GM11168 (cell line): ENCODE data around the gene GSDME.
"Not testable (repeated sequence)": the region's sequence is repeated elsewhere in the genome, so short reads cannot be mapped to it uniquely, and the experiment has no call there.

Experiments used
- in situ Hi-C: fragments of 300-500 bp; cut with MboI; formaldehyde crosslinking; loops from one replicate; pipeline ENCODE4 v1.12.0; 2022; ENCODE audit warnings: low sequenced_read_pairs; ENCODE audit not compliant: unreplicated experiment

The GSDME gene

DNA sequence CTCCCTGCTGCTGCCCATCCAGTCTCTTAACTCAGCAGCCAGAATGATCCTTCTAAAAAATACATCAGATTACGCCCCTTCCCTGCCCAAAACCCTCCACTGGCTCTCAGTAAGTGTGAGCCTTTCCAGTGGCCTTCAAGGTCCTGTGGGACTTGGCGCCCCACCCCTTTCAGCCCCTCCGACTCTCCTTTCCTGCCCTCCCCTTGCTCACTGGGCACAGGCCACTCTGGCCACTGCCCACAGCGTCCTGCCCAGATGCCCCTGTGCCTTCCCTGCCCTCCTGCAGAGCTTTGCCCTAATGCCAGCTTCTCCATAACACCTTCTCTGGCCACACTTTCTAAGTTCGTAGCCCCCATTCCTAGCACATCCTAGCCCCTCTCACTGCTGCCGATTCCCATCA, 13.8 kb downstream of the GSDME start:
- in situ Hi-C loops: no loop called here

DNA sequence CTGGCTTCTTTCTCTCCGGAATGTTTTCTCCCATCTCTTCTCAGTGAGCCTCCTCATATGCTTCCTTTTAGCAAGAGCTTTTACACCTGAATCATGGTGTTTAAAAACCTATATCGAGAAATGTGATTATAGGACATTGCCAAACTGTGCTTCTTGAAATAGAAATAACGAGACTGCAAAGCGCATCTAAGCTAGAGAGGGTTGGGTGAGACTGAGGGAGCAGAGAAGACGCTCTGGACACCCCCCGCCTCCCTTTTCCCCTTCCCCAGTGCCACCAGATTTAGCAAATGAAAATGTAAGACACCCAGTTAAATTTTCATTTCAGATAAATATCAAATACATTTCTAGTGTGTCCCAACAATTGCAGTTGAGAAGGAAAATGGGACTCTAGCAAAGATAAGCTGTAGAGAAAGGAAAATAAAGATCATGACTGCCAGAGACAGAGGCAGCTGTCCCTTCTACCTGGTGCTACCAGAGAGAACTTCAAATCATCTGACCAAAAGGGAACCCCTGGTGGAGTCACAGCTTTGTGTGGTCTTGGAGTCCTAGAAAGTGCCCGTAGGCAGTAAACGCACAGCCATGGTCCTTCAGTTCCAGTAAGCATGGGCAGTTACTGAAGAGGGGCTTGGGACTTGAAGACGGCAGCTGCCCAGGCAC, 14.6 kb downstream of the GSDME start:
- in situ Hi-C loops: no loop called here

DNA sequence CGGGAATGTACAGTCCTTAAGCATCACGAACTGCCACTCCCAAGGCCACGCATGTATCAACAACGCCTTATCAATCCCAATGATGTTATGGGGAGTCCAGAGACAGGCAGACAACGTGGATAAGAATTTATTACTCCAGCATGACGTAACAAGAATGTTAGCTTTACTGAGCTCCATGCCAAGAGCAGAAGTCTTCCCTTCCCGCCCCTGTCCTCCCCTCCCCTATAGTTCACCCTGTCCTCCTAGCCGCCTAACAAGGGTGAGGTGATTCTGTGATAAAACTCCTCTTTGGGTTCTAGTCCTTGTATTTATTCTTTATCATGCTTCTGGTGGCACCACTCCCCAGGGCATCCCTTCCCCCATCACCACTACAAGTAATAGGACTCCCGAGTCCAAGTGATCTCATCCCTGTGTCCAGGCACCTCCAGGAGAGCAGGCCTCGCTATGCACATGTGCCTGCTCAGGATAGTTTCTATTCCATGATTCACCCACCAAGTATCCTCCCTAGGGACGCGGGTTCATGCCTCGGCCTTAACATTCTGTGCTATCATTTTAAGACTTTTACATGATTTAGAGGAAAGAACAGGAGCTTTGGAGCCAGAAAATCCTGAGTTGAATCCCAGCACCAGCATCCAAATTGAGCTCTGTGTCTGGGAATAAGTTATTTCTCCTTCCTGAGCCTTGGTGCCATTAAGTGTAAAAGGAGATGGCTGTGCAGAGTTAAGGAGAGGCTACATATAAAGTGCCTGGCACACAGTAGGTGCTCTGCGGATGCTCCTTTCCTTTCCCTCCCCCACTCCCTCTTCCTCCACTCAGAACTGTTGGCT, 15.4 kb downstream of the GSDME start:
- in situ Hi-C loops: no loop called here

DNA sequence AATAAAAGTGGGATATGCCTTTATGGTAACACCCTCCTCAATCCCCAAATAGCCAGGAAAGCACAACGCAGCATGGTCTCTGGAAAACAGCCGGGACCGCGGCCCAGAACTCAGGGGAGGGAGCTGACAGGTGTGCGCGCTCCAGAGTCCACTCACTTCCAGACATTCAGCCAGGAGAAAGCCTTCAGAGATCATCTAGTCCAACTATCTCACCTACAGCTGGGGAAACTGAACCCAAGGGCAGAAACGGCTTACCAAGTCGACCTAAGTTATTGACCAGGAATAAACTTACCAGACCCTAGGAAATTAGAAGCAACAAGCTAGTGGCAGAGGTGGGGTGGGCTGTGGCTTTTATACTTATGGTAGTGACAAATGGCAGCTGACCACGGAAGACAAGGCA, 16.4 kb downstream of the GSDME start:
- in situ Hi-C loops: no loop called here

- in situ Hi-C loops: no loop called here
Measured at GRCh38 chr7:24739306-24739705, 18.0 kb downstream of the GSDME start.

GRCh38 chr7:24738577-24738976, 18.7 kb downstream of the GSDME start:
- in situ Hi-C loops: no loop called here

DNA sequence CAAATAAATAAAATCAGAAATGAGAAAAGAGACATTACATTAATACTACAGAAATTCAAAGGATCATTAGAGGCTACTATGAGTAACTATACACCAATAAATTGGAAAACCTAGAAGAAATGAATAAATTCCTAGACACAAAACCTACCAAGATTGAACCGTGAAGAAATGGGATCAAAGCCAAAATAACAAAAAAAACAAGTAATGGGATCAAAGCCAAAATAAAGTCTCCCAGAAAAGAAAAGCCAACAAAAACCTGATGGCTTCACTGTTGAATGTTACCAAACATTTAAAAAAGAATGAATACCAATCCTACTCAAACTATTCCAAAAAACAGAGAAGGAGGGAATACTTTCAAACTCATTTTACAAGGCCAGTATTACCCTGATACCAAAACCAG, 20.0 kb downstream of the GSDME start:
- in situ Hi-C loops: no loop called here

- in situ Hi-C loops: not testable (repeated sequence)
Measured at GRCh38 chr7:24735594-24735993, 21.7 kb downstream of the GSDME start.

DNA sequence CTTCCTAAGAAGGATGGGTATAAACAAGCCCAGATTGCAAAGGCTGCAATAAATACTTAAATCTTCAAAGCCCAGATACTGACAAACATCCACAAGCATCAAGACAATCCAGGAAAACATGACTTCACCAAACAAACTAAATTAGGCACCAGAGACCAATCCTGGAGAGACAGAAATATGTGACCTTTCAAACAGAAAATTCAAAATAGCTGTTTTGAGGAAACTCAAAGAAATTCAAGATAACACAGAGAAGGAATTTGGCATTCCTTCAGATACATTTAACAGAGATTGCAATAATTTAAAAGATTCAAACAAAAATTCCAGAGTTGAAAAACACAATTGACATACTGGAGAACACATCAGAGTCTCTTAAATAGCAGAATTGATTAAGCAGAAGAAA, 23.0 kb downstream of the GSDME start:
- in situ Hi-C loops: no loop called here

GRCh38 chr7:24733414-24734060, 23.7 kb downstream of the GSDME start:
- in situ Hi-C loops: no loop called here

DNA sequence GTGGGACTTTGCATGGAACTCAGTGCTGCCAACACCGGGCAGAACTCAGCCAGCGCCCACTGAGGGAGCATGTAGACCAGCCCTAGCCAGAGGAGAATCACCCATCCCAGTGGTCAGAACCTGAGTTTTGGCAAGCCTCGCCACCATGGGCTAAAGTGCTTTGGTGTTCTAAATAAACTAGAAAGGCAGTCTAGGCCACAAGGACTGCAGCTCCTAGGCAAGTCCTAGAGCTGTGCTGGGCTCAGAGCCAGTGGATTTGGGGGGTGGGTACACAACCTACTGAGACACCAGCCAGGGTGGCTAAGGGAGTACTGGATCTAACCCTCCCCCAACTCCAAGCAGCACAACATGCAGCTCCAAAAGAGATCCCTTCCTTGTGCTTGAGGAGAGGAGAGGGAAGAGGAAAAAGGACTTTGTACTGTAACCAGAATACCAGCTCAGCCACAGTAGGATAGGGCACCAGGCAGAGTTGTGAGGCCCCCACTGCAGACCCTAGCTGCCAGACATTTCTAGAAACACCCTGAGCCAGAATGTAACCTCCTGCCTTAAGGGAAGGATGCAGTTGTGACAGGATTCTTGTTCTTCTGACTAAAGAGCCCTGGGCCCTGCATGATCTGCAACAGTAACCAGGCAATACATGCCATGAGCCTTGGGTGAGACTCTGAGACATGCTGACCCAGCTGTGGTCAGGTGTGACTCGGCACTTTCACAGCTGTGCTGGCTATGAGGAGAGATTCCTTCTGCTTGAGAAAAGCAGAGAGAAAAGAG, 24.4 kb downstream of the GSDME start:
- in situ Hi-C loops: no loop called here

- in situ Hi-C loops: no loop called here
Measured at GRCh38 chr7:24731313-24731712, 26.0 kb downstream of the GSDME start.

DNA sequence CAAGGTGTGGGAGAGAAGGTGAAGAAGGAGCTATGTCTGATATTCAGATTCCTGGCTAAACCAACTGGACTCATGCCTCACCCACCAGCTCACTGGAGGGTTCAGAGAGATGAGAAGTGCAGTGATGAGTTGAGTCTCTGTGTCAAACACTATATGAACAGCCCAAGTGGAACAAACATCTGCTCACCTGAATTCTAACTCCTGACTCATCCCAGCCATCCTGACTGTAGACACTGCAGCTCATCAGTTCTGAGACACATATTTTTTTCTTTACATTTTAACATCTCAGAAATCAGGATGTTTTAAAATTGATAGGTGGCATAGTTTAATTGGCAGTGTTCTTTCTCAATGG, 27.3 kb downstream of the GSDME start:
- in situ Hi-C loops: no loop called here

DNA sequence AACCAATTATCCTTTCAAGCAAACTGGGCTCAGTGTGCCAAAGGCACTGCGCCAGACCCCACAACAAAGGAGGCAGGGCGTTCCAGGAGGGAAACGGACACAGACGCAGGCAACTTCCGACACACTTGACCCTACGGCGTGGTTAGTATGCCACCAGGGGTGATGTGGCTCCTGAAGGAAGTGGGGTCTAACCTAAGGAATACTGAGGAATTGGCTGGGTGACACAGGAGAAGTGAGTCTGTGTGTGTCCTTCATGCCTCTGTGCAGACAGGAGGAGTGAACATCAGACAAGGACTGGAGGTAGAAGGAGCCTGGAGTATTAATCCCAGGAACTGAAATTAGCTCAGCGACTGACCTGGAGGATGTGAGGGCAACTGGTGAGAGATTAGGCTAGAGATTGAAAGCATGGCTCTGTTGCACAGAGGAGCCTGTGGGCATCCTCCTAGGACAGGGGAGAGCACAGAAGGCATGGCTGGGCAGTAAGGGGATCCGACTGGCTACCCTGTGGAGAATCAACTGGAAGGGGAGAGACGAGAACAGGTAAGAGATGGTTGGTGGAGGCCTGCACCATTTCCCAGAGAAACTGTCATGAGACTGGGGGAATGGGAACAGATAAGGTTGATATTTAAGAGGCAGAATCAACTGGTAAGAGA, 27.8 kb downstream of the GSDME start:
- in situ Hi-C loops: no loop called here

- in situ Hi-C loops: no loop called here
Measured at GRCh38 chr7:24728503-24729364, 28.5 kb downstream of the GSDME start.

DNA sequence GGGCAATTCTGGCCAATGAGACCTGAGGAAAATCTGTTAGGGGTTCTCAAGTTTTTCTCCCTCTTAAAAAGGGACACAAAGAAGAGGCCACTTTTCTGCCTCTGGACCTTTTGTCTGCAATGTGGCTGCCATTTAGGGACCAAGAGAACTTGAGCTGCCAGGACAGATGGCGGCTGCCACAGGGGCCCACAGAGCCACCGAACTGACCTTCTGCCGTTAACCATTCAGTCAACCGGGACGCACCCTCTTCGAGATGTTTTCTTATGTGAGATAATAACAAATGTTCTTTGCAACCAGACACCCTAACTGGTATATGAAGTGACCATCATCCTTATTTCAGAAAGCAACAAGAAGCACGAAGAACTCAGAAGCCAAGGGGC, 29.2 kb downstream of the GSDME start:
- in situ Hi-C loops: no loop called here

DNA sequence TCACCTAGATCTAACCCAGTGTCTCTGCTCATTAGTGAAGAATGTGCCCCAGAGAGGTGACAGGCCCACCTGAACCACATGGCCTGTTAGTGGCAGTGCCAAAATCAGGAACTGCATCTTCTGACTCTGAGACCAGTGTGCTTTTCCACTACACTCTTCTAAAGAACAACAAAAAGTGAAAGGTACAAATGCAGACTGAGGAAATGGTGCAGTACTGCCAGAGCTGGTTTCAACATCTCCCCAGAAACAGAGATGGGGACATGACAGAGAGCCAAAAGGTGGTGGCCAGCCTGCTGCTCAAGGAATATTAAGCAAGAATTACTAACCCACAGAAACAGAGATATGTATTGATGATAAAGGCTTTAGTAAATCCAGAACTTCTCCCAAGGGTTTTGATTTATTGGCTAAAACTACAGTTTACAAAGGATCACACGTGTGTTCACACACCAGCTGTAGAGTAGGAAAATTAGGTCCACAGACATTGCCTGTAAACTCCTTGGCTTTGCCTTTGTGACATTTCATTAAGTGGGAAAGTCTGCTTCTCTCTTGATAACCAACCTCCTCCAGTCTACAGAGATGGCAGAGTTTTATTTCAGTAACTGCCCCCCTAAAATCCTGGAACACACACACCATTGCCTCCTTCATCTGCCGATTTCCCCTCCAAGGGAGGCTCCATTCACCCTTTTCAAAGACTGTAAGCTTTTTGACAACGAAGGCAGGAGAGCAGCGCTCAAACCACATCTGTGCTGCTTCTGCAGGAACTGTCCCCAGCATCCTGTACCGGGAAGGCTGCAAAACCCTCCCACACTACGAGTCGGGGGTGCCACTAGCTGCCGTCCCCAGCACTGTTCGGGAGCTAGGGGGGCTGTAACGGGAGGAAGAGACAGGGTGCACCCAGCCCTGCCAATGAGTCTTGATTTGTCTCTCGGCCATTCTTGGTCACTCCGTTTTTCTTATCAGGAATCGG, 29.8 kb downstream of the GSDME start:
- in situ Hi-C loops: no loop called here

DNA sequence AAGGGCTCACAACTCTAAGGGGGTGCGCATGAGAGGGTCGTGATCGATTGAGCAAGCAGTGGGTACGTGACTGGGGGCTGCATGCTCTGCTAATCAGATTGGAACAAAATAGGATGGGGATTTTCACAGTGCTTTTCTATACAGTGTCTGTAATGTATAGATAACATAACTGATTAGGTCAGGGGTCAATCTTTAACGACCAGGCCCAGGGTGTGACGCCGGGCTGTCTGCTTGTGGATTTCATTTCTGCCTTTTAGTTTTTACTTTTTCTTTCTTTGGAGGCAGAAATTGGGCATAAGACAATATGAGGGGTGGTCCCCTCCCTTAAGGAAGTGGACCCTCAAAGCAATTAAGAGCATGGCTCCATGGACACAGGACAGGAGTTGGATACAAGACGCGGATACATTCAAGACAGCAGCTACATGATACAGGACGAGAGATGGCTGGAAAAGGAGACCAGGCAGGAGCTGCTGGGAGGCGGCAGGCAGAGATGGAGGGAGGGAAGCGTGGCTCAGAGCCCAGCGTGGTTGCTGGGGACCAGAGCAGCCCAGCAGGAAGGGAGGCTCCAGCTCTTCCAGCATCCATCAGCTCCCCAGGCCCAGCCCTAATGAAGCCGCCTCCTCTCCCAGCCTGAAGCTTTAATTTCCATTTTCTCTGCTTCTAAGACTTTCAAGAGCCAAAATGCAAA, 31.6 kb downstream of the GSDME start:
- in situ Hi-C loops: no loop called here
